ENCODE results near the gene SCN1A. TPM values are rescaled to one million over a fixed set of nuclear protein-coding genes. Genes with fewer than 3 reads are reported as not detected.

SCN1A gene
- total and polyA plus RNA-seq, 2 donors (not counting 3 experiments of a cell fraction or from before 2014, with no cell fraction given), result not detected

GRCh38 chr2:165941827-165942226 lies 186.0 kb downstream of the SCN1A start:
- Histone ChIP-seq H3K27ac (ENCODE audit: insufficient read depth, low read depth, low read length) (no peak overlapping the region), H4K20me1 (replicated peaks; ENCODE audit: control insufficient read depth, extremely low read depth, insufficient read depth, low read length) (no peaks in the 10 kb centered on the region), H2AFZ (ENCODE audit: low read depth, low read length) (no peak overlapping the region), H3K4me1 (ENCODE audit: control insufficient read depth, extremely low read depth, insufficient read depth, low read length) (no peaks in the 10 kb centered on the region), H3K27me3 (ENCODE audit: control insufficient read depth in 2 of 2, insufficient read depth in 2 of 2, low read length in 2 of 2) (no peaks in the 10 kb centered on the region), H3K79me2 (ENCODE audit: control insufficient read depth, insufficient read depth, low read length) (no peaks in the 10 kb centered on the region), H3K9me1 (replicated peaks; ENCODE audit: control insufficient read depth, extremely low read depth, insufficient read depth, low read length) (no peaks in the 10 kb centered on the region), H3K9ac (replicated peaks; ENCODE audit: extremely low read depth, insufficient read depth, low read length) (no peak overlapping the region), H3K4me3 (replicated peaks in 1 of 3; ENCODE audit: insufficient read depth in 1 of 3, low read depth in 1 of 3, low read length in 3 of 3) (no peak overlapping the region), H3K4me2 (ENCODE audit: insufficient read depth, low read length) (no peak overlapping the region), H3K9me3 (replicated peaks; ENCODE audit: control insufficient read depth, insufficient read depth, low read length) (no peaks in the 10 kb centered on the region), H3K36me3 (ENCODE audit: control insufficient read depth in 2 of 2, extremely low read depth in 1 of 2, insufficient read depth in 2 of 2, low read length in 2 of 2) (peaks cover 6 to 20% of the 10 kb centered on the region in 2 experiments)
- TF ChIP-seq POLR2A (IDR thresholded peaks at IDR 0.05; ENCODE audit: low read depth, low read length) (no peak), CTCF (IDR thresholded peaks at IDR 0.05; ENCODE audit: extremely low read depth in 1 of 2, insufficient read depth in 1 of 2, low read depth in 1 of 2, low read length in 2 of 2) (no peak)
- FAIRE-seq (no peak), DNase-seq (ENCODE audit: low read depth, low spot score) (no peak)
- CTCF ChIA-PET, result interaction anchor here (1.2 to 3.0 kb wide), 2 partner anchors 11 to 186 kb away, joined by 6 to 8 read pairs; partner anchors contain the start of genes SCN1A and TTC21B
- POLR2A ChIA-PET, result no interaction called here
- no TSS peak for BruUV-seq (replicated peaks)
- dilution Hi-C loops (cut with MboI; ENCODE audit: extremely low pct_ligation_motif_present, low sequenced_read_pairs), result no loop called here
- intact Hi-C loops (cut with micrococcal nuclease), result no loop called here

DNA sequence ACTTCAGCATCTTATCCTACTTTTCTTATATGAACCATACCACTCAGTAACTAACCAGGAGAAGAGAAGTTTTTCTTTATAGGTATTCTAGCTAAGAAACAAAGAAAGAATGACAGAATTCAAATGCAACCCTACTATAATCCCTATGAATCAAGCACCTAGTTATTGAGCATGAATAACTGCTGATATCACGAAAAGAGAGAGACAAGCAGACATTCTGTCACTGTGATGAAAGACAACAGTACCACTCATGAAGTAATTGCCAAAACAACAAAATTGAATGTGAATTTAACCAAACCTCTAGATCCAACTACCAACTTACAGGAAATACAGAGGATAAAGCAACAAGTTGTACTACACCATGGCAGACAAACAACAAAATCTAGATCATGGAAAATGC lies 189.6 kb downstream of the SCN1A start:
- no peaks in the 10 kb centered on the region for H4K20me1 ChIP-seq (replicated peaks; ENCODE audit: control insufficient read depth, extremely low read depth, insufficient read depth, low read length)
- no peaks in the 10 kb centered on the region for H3K79me2 ChIP-seq (ENCODE audit: control insufficient read depth, insufficient read depth, low read length)
- H3K9me1 ChIP-seq (replicated peaks; ENCODE audit: control insufficient read depth, extremely low read depth, insufficient read depth, low read length), result no peaks in the 10 kb centered on the region
- peaks cover 6 to 15% of the 10 kb centered on the region in 2 experiments for H3K36me3 ChIP-seq (ENCODE audit: control insufficient read depth in 2 of 2, extremely low read depth in 1 of 2, insufficient read depth in 2 of 2, low read length in 2 of 2)
- H3K27me3 ChIP-seq (ENCODE audit: control insufficient read depth in 2 of 2, insufficient read depth in 2 of 2, low read length in 2 of 2), result no peaks in the 10 kb centered on the region
- intact Hi-C loops (cut with micrococcal nuclease), result no loop called here
- FAIRE-seq (no peak), DNase-seq (ENCODE audit: low read depth, low spot score) (no peak)
- dilution Hi-C loops (cut with MboI; ENCODE audit: extremely low pct_ligation_motif_present, low sequenced_read_pairs), result no loop called here
- BruUV-seq (replicated peaks), result no TSS peak
- no peak overlapping the region for H3K4me3 ChIP-seq (replicated peaks in 1 of 3; ENCODE audit: insufficient read depth in 1 of 3, low read depth in 1 of 3, low read length in 3 of 3)
- TF ChIP-seq MAX (IDR thresholded peaks at IDR 0.05; ENCODE audit: insufficient read depth, insufficient read length) (no peak), EZH2 (IDR thresholded peaks at IDR 0.05; ENCODE audit: borderline replicate concordance, low read depth, low read length, severe bottlenecking) (no peak), CTCF (IDR thresholded peaks at IDR 0.05; ENCODE audit: extremely low read depth in 1 of 2, insufficient read depth in 1 of 2, low read depth in 1 of 2, low read length in 2 of 2) (no peak), POLR2A (IDR thresholded peaks at IDR 0.05; ENCODE audit: low read depth, low read length) (no peak)
- no peak overlapping the region for H3K4me2 ChIP-seq (ENCODE audit: insufficient read depth, low read length)
- H3K4me1 ChIP-seq (ENCODE audit: control insufficient read depth, extremely low read depth, insufficient read depth, low read length), result no peaks in the 10 kb centered on the region
- H2AFZ ChIP-seq (ENCODE audit: low read depth, low read length), result no peak overlapping the region
- H3K9ac ChIP-seq (replicated peaks; ENCODE audit: extremely low read depth, insufficient read depth, low read length), result no peak overlapping the region
- POLR2A ChIA-PET, result no interaction called here
- H3K27ac ChIP-seq (ENCODE audit: insufficient read depth, low read depth, low read length), result no peak overlapping the region
- no peaks in the 10 kb centered on the region for H3K9me3 ChIP-seq (replicated peaks; ENCODE audit: control insufficient read depth, insufficient read depth, low read length)
- CTCF ChIA-PET, result no interaction called here

Data from endothelial cell of umbilical vein (primary cell).